HG03457 (cell line): ENCODE data around the gene PPP6R2.

Experiments used
- ATAC-seq: cut with Tn5 transposase; IDR thresholded peaks from one replicate; pipeline ENCODE4 v1.9.1; 2021; ENCODE audit warnings: moderate number of reproducible peaks; ENCODE audit not compliant: unreplicated experiment

The PPP6R2 gene

GRCh38 chr22:50443801-50444625 is 100.9 kb downstream of the PPP6R2 start:
- no peak for ATAC-seq

DNA sequence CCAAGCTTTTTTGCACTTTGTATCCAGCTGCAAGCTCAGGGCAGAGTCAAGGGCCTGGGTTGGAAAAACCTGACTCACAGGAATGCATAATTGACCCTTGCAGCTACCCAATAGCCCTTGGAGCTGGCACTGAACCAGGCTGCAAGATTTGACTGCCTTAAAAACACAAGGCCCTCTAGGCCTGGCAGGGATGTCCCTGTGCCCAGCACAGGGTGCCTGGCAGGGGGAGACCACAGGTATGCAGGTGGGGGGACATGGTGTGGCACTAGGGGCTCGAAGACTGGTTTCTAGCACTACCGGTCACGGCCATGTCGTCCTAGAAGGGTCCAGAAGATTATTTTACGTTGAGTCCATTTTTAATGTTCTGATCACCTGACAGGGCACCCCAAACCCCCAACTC is 101.5 kb downstream of the PPP6R2 start:
- no peak for ATAC-seq

- no peak for ATAC-seq
Measured at GRCh38 chr22:50445071-50445879, 102.1 kb downstream of the PPP6R2 start.

GRCh38 chr22:50445880-50446707 is 103.0 kb downstream of the PPP6R2 start:
- no peak for ATAC-seq

- ATAC-seq, result no peak
Measured at GRCh38 chr22:50446708-50447575, 103.8 kb downstream of the PPP6R2 start.

- no peak for ATAC-seq
Measured at GRCh38 chr22:50447576-50448551, 104.7 kb downstream of the PPP6R2 start.

- no peak for ATAC-seq
Measured at GRCh38 chr22:50452649-50453048, 109.5 kb downstream of the PPP6R2 start.

- ATAC-seq, result no peak
Measured at GRCh38 chr22:50454556-50455075, 111.5 kb downstream of the PPP6R2 start.

GRCh38 chr22:50455201-50455600 is 112.1 kb downstream of the PPP6R2 start:
- no peak for ATAC-seq

GRCh38 chr22:50456026-50456425 is 112.9 kb downstream of the PPP6R2 start:
- no peak for ATAC-seq

DNA sequence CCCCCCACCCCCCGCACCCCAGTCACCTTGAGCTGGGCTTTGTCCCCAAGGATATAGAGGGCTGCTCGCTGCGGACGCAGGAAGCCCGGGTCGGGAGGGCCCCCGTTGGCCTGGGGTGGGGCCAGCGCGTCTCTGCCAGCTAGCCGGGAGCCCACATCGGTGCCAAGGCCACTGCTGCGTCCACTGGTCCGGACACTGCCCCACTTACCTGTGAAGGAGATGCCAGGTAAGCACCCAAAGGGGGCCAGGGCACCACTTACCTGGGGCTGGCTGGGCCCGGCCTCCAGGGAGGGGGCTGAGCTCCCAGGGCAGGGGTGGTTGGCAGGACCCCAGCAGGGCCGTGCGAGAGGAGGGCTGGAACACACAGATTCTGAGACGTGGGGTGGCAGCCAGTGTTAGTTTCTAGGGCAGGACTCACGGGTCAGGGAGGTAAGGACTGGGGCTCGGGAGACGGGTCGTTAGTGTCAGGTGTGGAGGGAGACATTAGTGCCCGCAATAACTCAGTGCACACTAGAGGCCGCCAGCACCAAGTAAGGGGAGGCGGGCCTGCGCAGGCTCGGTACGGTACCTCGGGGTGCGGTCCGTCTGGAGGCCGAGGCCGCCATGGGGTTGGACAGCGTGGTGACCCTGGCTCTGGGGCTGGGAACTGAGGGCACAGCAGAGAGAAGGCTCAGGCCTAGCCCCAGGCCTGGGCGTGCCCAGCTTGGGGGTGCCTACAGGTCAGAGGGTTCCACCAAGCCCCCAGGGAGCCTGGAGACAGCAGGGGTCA is 113.5 kb downstream of the PPP6R2 start:
- ATAC-seq, result no peak

DNA sequence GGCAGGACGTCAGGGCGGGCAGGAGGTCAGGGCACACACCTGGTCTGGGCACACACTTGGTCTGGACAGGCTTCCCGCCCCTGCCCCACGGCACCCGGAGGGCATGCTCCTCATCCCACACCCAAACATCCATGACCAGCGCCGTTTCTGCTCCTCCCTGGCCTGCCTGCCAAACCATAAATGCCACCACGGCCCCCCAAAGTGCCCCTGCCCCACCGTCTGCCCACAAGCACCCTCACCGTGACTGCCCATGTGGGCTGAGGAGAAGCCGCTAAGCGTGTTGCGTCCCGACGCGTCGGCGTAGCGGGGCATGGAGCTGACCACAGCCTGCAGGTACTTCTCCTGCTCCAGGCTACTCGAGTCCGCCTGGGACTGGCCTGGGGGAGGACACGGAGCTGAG is 115.9 kb downstream of the PPP6R2 start:
- no peak for ATAC-seq

DNA sequence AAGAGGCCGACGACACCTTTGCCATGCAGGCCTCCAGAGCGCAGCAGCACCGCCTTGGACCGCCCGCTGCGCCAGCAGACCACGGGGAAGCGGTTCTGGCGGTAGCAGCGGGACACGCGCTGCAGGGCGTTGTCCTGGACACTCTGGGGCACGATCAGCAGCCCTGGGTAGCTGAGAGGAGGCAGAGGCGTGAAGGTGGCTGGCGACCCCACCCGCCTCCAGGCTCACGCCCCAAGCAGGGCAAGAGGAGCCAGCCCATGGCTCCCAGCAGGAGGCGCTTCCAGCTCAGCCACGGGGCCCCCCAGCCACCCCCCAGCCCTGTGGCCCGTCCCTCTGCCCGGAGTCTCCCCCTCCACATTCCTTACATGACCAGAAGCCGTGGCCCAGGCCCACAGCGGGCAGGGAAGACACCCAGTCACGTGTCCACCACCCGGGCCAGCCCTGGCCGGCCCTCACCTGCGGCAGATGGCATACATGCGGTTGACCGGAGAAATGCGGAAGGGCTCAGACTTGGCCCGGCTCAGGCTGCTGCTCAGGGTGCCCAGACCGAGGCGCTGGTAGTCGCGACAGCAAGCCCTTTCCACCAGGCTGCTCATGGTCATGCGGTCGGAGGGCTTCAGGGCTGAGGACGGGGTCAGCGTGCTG is 116.5 kb downstream of the PPP6R2 start:
- no peak for ATAC-seq

- ATAC-seq, result no peak
Measured at GRCh38 chr22:50460938-50461337, 117.8 kb downstream of the PPP6R2 start.

DNA sequence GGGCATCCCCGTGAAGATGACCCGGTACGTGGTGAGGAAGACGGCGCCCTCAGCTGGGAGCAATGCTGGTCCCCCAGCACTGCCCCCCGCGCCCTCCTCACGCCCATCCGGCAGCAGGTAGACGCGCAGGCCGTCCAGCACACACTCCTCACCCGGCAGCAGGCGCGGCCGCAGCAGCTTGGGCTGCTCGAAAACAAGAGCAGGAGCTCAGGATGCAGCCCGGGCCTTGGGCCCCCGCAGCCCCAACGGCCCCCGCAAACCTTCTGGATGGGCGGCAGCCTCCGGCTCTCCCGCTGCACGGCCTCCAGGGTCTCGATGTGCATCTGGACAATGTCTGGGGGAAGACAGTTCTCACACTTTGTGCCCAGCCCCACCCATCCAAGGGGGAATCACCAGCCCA is 118.4 kb downstream of the PPP6R2 start:
- no peak for ATAC-seq

DNA sequence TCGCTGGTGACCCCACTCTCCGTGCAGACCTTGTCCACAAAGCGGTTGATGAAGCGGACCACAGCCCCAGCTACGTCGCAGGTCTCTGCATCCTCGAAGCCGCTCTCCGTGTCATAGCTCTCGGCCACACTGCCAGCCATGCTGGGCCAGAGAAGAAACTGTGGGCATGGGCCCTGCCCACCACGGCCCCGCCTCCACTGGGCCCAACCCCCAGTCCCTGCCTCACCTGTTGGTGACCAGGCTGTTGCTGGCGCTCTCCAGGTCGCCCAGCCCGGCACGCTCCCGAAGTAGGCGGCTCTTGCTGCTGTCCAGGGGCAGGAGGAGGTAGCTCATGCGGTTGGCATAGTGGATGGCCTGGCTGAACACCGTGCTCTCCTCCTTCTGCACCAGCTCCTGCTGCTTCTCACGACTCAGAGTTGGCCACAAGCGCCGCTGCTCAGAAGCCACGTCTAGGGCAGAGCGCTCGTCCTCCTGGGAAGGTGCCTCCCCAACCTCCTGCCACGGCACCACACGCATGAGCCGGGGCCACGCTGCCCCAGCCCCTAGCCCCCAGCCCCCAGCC is 118.9 kb downstream of the PPP6R2 start:
- ATAC-seq, result no peak

DNA sequence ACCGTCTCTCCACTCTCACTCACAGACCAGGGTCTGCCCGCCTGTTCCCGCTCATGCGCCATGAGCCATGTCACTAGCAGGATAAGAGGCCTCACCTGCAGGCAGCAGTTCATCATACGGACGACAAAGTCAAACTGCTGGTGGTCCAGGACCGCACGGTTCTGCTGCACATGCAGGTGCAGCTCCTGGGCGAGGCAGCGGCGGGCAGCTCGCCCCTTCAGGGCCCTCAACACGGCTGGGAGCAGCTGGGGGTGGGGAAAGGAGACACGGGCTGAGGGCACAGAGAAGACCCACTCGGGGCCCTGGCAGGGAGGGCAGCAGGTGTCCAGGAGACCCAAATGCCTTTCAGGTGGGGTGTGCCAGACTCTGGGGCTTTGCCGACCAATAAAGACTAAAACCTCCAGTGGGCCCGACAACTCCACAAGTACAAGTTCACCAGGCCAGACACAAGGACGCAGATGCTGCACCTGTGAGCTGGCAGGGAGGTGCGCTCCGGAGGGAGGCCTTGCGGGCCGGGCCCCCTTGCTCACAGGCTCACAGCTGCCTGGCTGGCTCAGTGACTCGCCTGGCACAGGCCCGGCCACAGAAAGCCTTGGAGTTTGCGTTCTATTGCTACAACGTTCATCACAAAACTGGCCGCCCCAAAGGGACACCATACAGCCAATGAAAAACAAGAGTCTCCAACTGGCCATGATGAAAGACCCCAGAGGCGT is 120.2 kb downstream of the PPP6R2 start:
- ATAC-seq, result no peak
